ENCODE measurements around the gene LAPTM4A. TPM values are rescaled to one million over a fixed set of nuclear protein-coding genes. Genes with fewer than 3 reads are reported as not detected.

The LAPTM4A gene
- total and polyA plus RNA-seq, 2 experiments from 2014 or later, result 255 to 455 TPM

DNA sequence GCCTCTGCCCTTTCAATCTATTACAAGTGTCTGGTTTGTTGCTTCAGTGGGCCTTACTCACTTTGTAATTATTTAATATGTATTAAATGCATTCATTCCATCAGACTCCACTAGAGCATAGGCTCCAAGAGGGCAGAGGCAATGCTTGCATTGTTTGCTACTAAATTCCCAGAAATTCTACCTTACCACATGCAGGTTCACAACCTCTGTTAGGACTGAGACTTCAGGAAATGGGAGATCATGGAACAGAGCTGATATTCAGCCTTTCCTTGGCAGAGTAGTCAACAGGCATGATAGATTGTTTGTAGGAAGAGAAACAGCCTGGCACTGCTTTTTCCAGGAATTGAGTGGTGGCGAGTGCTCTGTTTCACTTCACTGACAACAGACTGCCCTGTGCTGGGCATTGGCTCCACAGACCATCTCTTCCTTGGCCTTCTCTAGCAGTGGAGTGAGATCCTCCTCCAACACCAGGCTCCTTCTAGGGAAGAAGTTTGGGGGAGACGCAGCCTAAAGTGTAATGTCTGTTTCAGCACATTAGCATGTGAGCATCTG, 32.8 kb downstream of the LAPTM4A start:
- DNase-seq (ENCODE audit: low spot score), result no peak
- no peaks in the 10 kb centered on the region for H3K4me1 ChIP-seq (ENCODE audit: insufficient read depth)

GRCh38 chr2:20016346-20016745, 35.1 kb downstream of the LAPTM4A start:
- TF ChIP-seq EZH2 (IDR thresholded peaks at IDR 0.05; ENCODE audit: borderline replicate concordance) (no peak), EZH2phosphoT487 (IDR thresholded peaks at IDR 0.05; ENCODE audit: low read depth, severe bottlenecking, unreplicated experiment) (no peak)
- TF ChIP-seq, protein P1, sequence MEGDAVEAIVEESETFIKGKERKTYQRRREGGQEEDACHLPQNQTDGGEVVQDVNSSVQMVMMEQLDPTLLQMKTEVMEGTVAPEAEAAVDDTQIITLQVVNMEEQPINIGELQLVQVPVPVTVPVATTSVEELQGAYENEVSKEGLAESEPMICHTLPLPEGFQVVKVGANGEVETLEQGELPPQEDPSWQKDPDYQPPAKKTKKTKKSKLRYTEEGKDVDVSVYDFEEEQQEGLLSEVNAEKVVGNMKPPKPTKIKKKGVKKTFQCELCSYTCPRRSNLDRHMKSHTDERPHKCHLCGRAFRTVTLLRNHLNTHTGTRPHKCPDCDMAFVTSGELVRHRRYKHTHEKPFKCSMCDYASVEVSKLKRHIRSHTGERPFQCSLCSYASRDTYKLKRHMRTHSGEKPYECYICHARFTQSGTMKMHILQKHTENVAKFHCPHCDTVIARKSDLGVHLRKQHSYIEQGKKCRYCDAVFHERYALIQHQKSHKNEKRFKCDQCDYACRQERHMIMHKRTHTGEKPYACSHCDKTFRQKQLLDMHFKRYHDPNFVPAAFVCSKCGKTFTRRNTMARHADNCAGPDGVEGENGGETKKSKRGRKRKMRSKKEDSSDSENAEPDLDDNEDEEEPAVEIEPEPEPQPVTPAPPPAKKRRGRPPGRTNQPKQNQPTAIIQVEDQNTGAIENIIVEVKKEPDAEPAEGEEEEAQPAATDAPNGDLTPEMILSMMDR (IDR thresholded peaks at IDR 0.05; ENCODE audit: poor library complexity), result no peak
- no peak overlapping the region for H2AFZ ChIP-seq
- H4K20me1 ChIP-seq (ENCODE audit: insufficient read depth, poor library complexity, severe bottlenecking), result no peaks in the 10 kb centered on the region
- no peaks in the 10 kb centered on the region for H3K9me3 ChIP-seq (ENCODE audit: low read depth)
- no peaks in the 10 kb centered on the region for H3K79me2 ChIP-seq
- H3K4me1 ChIP-seq (ENCODE audit: insufficient read depth), result peaks cover 7% of the 10 kb centered on the region
- no peak for DNase-seq (ENCODE audit: low spot score)
- H3K27me3 ChIP-seq, result peaks cover 6% of the 10 kb centered on the region
- no peak overlapping the region for H3K27ac ChIP-seq
- H3K4me2 ChIP-seq, result no peak overlapping the region
- H3K36me3 ChIP-seq (replicated peaks; ENCODE audit: insufficient read depth, low read depth), result no peaks in the 10 kb centered on the region
- no peaks in the 10 kb centered on the region for H3K9me2 ChIP-seq (replicated peaks; ENCODE audit: insufficient read depth)
- H3K4me3 ChIP-seq, result no peak overlapping the region

More for the DNA sequence above, 32.8 kb downstream of the LAPTM4A start:
- no peak overlapping the region for H2AFZ ChIP-seq
- H3K9me2 ChIP-seq (replicated peaks; ENCODE audit: insufficient read depth), result no peaks in the 10 kb centered on the region
- TF ChIP-seq EZH2phosphoT487 (IDR thresholded peaks at IDR 0.05; ENCODE audit: low read depth, severe bottlenecking, unreplicated experiment) (no peak), EZH2 (IDR thresholded peaks at IDR 0.05; ENCODE audit: borderline replicate concordance) (no peak)
- TF ChIP-seq, protein P1 (IDR thresholded peaks at IDR 0.05; ENCODE audit: poor library complexity), result no peak
- no peak overlapping the region for H3K27ac ChIP-seq
- no peak overlapping the region for H3K4me2 ChIP-seq
- H3K79me2 ChIP-seq, result no peaks in the 10 kb centered on the region
- H3K36me3 ChIP-seq (replicated peaks; ENCODE audit: insufficient read depth, low read depth), result no peaks in the 10 kb centered on the region
- WGBS (ENCODE audit: low lambda C conversion rate, missing lambda C conversion rate), result 94% methylated on average over 2 of the region's 2 CpGs
- no peaks in the 10 kb centered on the region for H3K9me3 ChIP-seq (ENCODE audit: low read depth)
- no peak overlapping the region for H3K4me3 ChIP-seq
- H3K27me3 ChIP-seq, result no peaks in the 10 kb centered on the region
- no peaks in the 10 kb centered on the region for H4K20me1 ChIP-seq (ENCODE audit: insufficient read depth, poor library complexity, severe bottlenecking)

GRCh38 chr2:20015482-20016083, 35.8 kb downstream of the LAPTM4A start:
- TF ChIP-seq, protein P1 (IDR thresholded peaks at IDR 0.05; ENCODE audit: poor library complexity), result peak; percentile 63
- no peak for TF ChIP-seq EZH2phosphoT487 (IDR thresholded peaks at IDR 0.05; ENCODE audit: low read depth, severe bottlenecking, unreplicated experiment)
- Histone ChIP-seq H3K9me3 (ENCODE audit: low read depth) (no peaks in the 10 kb centered on the region), H4K20me1 (ENCODE audit: insufficient read depth, poor library complexity, severe bottlenecking) (no peaks in the 10 kb centered on the region), H3K27ac (no peak overlapping the region), H2AFZ (no peak overlapping the region), H3K4me1 (ENCODE audit: insufficient read depth) (peaks cover 7% of the 10 kb centered on the region), H3K27me3 (peaks cover 12% of the 10 kb centered on the region), H3K36me3 (replicated peaks; ENCODE audit: insufficient read depth, low read depth) (no peaks in the 10 kb centered on the region), H3K79me2 (no peaks in the 10 kb centered on the region), H3K4me3 (no peak overlapping the region), H3K9me2 (replicated peaks; ENCODE audit: insufficient read depth) (no peaks in the 10 kb centered on the region), H3K4me2 (no peak overlapping the region)
- WGBS (ENCODE audit: low lambda C conversion rate, missing lambda C conversion rate), result 12% methylated on average over 2 of the region's 2 CpGs
- peak; percentile 68 for DNase-seq (ENCODE audit: low spot score)
